Glomerular visceral epithelial cell (primary cell): ENCODE results near the gene AKAP5.

ENCODE experiments used
- DNase-seq: peaks from one replicate; pipeline ENCODE4 v3.0.0-alpha.2; 2016; ENCODE audit errors: extremely low spot score

AKAP5 gene, protein sequence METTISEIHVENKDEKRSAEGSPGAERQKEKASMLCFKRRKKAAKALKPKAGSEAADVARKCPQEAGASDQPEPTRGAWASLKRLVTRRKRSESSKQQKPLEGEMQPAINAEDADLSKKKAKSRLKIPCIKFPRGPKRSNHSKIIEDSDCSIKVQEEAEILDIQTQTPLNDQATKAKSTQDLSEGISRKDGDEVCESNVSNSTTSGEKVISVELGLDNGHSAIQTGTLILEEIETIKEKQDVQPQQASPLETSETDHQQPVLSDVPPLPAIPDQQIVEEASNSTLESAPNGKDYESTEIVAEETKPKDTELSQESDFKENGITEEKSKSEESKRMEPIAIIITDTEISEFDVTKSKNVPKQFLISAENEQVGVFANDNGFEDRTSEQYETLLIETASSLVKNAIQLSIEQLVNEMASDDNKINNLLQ

DNA sequence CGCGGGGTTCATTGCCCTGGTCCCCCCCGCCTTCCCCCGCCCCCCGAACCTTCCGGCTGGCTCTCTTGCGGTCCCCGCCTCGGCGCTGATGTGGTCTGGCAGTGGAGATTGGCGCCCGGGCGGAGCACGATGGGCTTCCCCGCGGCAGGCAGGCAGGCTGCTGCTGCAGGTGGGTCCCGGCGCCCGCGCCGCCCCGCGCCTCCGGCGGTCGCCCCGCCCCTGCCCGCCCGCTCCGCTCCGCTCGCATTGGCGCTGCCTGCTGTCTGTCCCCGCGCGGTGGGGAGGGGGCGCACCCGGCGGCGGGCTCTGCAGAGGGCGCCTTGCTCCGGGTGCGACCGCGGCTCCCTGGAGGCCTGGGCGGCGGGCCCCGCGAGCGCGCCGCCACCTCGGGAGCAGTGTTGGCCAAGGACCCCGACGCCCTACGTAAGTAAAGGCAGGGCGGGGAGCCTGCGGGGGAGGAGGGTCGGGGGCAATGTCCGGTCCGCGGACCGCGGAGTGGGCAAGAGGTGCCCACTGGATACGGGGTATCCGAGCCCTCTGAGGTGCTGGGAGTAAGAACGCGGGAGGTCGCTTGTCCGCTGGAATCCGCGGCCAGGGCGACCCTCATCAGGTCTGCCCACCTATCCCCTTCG, at the start of gene AKAP5:
AKAP5 (plus strand) TSS at position 309 of the 632 bp plus-strand sequence. CDS start 2,896 bp downstream, outside the sequence.
- peak; percentile 72 for DNase-seq

DNA sequence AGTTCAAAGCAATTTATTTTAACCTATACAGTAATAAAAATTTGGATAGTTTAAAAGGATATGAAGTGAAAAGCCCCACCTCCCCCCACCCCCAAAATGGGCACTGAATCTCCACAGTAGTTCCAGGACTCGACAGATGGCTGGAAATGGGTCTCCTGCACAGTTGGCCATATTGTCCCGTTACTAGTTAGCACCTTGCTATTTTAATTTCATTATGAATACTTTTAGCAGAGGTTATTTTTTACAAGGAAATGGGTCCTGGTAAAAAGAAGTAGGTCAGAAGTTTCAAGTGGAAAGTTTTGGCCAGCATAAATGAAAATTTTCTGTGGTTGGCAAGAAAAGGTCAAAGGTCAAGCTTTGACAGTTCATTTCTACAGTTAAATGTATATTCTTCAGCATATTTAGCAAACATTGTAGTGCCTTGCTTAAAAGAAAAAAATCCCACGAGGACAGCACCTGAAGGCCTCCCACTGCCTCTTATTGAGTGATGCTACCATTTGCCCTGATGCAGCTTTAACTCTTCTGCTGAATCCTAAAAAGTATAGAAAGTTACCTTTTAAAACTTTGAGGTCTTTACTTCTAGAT, 48.9 kb upstream of the AKAP5 start:
- DNase-seq: no peak

DNA sequence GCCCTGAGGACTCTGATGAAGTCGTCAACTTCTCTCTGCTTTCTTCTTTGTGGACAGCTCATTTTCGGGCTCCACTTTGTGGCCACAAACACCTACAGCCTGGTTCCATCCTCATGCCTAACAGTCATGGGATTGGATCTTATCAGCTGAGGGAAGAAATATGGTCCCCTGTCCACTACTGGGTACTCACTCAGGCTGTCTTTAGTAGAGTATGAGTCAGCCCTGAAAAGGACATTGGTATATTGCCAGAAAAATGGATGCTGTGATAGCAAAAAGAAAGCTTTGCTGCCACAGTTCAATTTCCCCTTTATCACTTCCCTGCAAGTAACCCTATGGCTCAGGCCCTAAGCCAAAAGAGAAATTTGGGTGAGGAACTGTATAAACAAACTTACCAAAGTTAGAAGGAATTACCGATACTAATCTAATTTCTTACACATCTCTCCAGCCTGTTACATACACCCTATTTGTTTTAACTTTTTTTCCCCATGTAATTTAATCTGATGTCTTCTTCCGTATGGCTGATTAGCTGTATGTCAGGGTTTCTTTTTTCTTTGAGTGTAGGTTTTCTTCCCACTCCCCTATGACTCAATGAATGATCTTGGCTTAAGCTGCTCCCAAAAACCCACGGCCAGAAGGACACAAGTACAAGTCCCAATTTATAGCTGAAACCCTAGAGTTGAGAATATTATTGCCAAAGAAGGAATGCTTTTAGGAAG, 48.1 kb upstream of the AKAP5 start:
- no peak for DNase-seq

DNA sequence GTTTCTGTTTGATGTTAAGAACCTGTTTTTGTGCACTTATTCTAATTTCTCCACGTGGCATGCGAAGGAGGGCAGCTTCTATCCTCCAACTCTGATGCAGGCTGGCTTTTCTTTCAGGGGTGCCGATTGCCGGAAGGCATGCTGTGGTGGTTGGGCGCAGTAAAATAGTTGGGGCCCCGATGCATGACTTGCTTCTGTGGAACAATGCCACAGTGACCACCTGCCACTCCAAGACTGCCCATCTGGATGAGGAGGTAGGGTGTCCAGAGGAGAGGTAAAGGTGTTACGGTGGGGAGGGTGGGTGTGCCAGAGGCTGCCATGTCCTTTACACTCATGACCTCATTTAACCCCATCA, 47.6 kb upstream of the AKAP5 start:
- no peak for DNase-seq

DNA sequence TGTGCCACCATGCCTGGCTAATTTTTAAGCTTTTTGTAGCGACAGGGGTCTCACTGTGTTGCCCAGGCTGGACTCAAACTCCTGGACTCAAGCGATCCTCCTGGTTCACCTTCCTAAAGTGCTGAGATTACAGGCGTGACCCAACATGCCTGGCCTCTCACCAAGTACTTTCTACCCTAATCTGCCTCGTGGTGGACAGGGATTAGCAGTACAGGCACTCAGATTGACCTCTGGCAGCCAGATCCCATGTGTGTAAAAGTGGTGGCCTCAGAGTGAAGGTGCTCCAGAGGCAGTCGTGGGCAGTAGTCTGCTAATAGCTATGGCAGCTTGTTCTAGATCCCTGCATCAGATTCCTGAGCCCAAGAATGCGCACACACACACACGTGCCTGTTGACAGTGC, 46.3 kb upstream of the AKAP5 start:
- no peak for DNase-seq

DNA sequence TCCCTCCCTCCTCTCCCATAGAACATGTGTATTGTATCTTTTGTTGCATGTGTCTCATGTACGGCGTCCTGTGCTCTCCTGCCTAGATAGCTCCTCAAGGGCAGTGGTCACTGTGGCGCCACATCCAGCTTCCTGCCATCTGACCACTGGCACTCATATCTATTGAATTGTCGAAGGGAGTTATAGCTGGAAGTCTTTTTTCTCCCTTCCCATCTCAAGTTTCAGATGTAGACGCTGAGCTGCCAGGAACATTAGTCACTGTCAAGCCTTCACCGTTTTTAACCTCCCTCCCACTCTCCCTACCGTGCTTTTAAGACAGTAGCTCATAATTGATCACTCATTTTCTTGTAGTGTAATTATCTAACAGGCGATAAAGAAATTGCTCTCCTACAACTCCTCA, 44.1 kb upstream of the AKAP5 start:
- peak; percentile 67 for DNase-seq

DNA sequence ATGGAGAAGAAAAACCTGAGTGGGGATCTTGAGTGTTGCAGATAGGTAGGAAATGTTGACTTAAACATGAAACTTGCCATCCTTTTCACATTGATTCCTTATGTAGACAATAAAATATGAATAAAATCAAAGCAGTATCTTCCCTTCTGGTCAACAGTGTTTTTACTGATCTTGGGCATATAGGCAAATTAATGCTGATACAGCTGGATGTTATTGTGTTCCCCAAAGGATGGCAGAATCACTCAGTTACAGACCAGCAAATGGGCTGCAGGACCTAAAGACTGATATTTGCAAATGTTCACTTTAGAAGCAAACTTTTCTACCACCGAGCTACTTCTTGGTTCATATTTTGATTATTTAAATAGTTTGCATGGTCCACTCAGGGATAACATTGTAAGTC, 43.3 kb upstream of the AKAP5 start:
- no peak for DNase-seq

DNA sequence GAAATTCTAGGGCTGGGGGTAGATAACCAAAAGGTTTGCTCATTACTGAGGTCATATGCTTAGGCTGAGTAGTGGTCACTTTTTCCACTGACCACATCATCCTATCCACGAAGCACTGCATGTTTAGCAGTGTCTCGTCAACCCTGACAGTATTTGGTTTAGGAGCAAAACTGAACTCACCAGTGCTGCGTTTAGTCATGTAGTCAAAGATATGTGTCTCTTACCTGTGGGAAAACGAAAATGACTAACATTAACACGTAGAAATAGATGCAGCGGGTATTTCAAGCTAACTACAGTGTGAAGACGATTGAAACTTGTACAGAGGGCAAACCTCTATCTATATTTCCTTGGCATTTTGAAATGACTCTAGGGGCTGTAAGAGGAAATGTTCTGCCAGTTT, 42.5 kb upstream of the AKAP5 start:
- no peak for DNase-seq

DNA sequence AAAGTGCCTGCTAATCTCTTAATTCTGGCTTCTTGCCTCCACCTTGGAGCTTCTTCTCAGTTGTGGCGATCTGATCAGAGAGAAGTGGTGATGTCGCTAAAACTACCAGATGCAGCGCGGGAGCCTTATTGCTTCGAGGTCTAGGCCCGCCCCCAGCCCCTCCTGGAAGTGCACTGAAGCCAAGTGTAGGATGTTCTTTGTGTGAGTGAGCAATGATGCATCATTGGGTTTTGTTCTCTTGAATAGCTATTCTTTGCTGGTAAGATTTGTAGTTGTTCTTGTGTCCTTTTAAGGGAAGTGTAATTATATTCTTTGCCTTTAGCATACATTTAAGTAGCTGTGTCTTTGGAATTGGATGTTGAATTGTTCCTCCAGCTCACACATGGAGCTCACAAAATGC, 41.3 kb upstream of the AKAP5 start:
- DNase-seq: no peak

DNA sequence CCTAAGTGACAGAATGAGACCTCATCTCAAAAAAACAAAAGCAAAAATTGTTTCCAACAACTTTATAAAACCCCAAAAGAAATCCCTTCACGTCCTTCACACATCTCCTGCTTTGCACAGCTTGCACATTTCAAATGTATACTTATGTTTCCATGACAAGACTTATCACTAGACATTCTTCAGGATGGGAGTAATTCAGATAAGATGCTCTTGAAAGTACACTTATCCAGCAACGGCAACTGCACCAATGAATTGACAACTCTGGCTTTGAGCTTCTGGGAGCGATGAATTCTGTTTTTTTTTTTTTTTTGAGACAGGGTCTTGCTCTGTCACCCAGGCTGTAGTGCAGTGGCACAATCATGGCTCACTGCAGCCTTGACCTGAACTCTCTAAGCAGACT, 30.8 kb upstream of the AKAP5 start:
- no peak for DNase-seq

DNA sequence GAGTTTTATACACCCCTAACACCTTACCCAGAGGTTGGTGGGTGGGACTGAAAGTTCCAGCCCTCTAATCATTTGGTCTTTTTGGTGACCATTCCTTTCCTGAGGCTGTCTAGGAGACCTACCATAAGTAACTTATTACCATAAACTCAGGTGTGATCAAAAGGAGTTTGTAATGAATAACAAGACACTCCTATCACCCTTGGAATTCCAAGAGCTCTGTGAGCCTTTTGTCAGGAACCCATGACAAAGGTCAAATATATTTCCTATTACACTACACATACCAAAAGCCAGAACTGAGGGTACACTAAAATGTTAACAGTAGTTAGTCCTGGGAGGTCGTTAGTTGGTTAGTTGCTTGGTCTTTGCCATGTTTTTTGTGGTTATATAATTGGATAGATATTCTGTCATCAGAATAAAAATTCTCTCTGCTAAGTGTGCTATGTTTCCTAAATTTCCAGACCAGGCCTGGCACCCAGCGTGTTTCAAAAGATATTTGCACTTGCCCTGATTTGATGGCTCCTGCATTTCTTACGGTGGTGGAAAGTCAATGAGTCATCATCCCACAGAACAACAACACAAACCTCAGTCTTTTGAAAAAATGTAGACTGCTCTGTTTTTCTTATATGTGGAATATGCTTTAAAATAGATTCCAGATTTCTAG, 27.0 kb upstream of the AKAP5 start:
- peak; percentile 92 for DNase-seq

DNA sequence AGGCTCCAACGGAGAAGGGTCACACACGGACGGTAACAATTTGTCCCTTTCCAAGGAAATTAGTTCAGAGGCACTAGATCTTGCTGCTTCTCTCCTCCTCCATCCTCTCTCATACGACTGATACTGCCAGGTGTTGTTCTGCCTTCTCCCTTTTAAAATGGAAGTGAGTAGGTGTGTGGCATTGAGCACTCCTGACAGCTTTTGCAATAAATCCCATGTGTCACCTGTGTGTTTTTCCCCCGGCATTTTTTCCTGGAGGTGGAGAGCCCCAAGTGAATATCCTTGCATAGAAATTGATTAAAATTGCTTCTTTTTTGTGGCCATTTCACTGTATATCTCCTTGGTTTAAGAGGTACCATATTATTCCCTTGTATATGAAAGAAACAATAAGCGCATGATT, 26.2 kb upstream of the AKAP5 start:
- DNase-seq: no peak

DNA sequence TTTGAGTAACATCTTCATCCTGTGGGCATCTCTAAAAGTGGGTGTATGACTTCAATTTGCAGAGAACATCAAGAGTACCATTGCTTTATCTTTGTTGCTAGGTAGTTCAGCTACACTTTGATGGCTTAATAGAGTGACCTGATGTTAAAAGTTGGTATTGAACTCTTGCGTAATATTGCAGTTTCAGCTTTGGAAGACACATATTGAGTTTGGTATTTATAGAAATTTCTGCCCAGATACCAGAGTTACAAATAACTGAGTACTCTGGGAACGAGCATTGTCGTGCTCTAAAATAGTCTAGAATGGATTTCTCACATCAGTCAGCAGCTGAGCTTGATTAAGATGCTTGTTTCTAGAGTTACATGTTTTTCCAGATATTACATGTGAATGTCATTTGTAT, 24.8 kb upstream of the AKAP5 start:
- no peak for DNase-seq

DNA sequence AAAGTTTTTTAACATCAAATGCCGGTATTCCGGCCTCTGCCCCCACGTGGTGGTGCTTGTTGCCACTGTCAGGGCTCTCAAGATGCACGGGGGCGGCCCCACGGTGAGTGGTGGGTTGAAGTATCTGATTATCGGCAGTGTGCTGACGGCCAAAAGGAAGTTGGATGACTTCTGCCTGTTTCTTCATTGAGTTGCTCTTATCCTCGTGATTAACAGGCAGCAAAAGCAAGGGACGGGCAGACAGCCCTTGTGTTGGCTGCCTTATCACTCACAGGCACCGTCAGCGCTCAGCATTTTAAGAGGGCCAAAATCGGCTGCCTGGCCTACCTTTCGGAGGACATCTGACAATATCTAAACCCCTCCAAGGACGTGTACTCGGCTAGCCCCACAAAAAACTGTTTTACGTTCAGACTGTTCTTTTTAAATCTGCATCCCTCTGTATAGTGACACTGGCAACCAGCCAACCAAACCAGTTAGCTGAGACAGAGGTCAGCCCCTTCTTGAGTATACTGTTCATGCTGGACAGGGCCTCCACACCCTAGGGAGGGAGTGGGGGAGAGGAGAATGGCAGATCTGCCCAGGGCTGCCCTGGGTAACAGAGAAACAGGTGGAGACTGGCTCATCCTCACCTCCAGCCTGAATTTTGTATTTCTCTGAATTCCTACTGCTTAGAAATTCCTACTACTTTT, 22.9 kb upstream of the AKAP5 start:
- no peak for DNase-seq

DNA sequence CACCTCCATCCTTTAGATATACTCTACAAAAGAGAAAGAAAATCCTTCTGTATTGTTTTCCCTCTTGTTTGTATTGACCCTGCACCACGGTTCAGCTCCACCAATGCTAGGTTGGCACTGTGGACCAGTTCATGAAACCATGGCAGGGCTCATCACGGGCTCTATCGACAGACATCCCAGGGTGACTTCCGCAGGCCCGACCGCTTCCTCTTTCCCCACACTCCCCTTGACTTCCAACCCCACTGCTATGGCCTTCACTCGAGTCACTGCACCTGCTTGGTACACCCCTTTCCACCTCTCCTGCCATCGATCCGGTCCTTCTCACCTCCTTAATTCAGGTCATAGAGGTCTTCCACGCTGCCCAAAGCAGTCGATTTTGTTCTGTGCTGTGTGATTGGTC, 21.2 kb upstream of the AKAP5 start:
- DNase-seq: no peak

DNA sequence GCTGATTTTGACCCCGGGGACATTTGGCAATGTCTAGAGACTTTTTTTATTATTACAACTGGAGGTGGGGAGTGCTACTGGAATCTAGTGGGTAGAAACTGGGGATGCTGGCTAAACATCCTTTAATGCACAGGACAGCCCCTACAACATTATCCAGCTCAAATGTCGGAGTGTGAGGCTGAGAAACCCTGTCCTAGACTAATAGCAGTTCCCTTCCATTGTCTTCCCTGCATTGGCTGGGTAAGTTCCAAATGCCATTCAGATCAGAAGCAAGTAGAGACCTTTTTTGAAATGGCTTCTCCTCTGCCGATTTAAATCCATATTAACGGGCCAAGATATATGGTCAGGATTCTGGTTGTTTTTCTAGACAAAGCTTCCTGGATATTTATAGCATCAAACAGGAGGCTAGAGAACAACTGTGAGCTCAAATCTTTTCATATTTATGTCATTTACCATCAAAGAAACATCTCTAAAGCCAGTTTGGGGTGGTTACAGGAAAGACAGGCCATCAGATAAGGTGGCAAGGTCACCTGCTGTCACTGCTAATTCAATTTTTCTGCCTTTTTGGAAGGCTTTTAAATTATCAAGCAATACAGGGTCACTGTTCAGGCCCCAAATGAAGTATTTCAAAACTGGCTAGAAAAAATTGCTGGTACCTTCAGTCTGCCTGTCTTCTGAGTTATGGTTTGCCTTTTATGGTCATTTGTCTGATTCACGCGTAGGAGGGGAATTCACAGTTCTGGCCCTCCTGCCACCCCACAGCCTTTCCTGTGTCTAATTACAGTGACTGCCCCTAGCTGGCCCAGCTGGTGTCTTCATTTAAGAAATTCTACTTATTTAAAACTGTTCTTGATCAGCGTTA, 20.1 kb upstream of the AKAP5 start:
- DNase-seq: peak; percentile 77

DNA sequence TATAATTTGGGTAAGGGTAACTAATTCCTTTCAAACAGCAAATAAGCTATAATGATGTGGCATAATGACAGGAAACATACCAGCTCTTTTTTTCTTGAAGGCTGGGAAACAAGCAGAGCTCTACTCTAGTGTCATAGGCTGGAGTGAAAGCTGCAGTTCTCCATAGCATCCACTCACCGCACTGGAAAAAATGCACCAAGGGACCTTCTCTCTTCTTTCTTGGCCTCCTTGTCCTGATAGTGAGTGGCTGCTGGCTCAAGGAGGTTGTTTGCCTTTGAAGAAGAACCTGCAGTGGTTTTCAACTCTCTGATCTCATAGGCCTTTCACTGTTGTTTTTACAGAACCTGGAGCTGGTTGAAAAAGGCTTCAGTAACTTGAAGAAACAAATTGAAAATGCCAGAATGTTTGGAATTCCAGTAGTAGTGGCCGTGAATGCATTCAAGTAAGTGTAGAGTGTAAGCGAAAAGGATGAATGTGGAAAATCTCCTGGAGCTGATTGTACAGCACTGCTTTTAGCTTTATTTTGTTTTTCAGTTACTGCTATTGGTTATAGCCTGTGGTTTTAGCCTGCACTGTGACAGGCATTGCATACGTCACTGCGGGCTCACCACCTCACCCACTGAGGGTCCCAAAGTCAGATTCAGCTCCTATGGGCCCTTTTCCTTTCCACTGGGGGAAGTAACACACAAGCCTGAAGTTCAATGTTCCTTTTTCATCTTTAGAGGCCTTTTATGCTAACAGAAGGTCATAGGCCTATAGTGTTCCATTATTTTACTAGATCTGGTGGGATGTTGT, 17.2 kb upstream of the AKAP5 start:
- DNase-seq: no peak

DNA sequence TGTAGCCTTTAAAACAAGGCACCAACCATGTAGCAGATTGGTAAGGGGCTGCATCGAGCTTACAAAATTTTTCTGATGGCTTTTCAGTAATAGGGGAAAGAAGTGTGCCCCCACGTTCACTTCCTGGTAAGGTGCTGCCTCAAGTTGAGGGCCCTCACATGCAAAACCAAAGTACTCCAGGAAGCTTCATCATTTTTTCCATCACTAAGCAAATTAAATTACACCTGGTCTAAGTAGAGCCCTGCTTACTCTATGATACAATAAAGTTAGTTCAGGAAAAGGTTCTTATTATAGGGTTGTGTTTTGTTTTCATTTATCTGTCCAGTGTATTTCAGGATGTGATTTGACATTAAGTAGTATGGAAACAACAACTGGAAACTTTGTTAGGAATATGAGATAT, 15.0 kb upstream of the AKAP5 start:
- DNase-seq: no peak

DNA sequence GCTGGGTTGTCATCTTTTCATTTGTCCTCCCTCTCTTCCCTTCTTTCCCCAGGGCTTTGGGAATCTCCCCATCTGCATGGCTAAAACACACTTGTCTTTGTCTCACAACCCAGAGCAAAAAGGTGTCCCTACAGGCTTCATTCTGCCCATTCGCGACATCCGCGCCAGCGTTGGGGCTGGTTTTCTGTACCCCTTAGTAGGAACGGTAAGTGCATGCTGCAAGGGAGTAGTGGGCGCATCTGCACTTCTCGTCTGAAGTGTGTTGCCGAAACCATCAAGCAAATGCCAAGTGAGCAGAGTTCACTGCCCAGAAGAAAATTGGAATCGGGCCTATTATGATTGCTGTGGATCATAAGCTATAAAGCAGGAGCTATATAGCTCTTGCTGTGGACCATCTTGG, 10.6 kb upstream of the AKAP5 start:
- no peak for DNase-seq
